GM18907 (cell line): ENCODE measurements around the gene EBP.
"Not testable (repeated sequence)": the region's sequence is repeated elsewhere in the genome, so short reads cannot be mapped to it uniquely, and the experiment has no call there.

ENCODE experiments used
- ATAC-seq: cut with Tn5 transposase; IDR thresholded peaks from one replicate; pipeline ENCODE4 v1.9.1; 2021; ENCODE audit warnings: mild to moderate bottlenecking, moderate library complexity; ENCODE audit not compliant: unreplicated experiment

The EBP gene

GRCh38 chrX:48492293-48492910 lies 29.2 kb upstream of the EBP start:
- ATAC-seq, result no peak

GRCh38 chrX:48493890-48494364 lies 27.7 kb upstream of the EBP start:
- ATAC-seq, result no peak

- no peak for ATAC-seq
Observed at GRCh38 chrX:48496660-48497059, 24.9 kb upstream of the EBP start.

- no peak for ATAC-seq
Observed at GRCh38 chrX:48497871-48498270, 23.7 kb upstream of the EBP start.

- ATAC-seq, result no peak
Observed at GRCh38 chrX:48498374-48498809, 23.2 kb upstream of the EBP start.

- no peak for ATAC-seq
Observed at GRCh38 chrX:48504261-48504660, 17.3 kb upstream of the EBP start.

GRCh38 chrX:48505481-48505880 lies 16.1 kb upstream of the EBP start:
- no peak for ATAC-seq

GRCh38 chrX:48507246-48507645 lies 14.4 kb upstream of the EBP start:
- ATAC-seq, result no peak

- ATAC-seq, result peak; percentile 73
Observed at GRCh38 chrX:48508400-48509244, 13.0 kb upstream of the EBP start, which contains the start of gene PORCN. Gene PORCN, plus strand, starts transcription at chrX:48508992. Its CDS starts 829 bp downstream, at chrX:48509821.

- ATAC-seq, result peak; percentile 16
Observed at GRCh38 chrX:48509245-48509590, 12.4 kb upstream of the EBP start.

GRCh38 chrX:48509619-48510018 lies 12.0 kb upstream of the EBP start:
- no peak for ATAC-seq

GRCh38 chrX:48511560-48511959 lies 10.0 kb upstream of the EBP start:
- ATAC-seq, result no peak

- ATAC-seq, result no peak
Observed at GRCh38 chrX:48512371-48512935, 9.2 kb upstream of the EBP start.

GRCh38 chrX:48513670-48514069 lies 7.9 kb upstream of the EBP start:
- ATAC-seq, result no peak

- ATAC-seq, result no peak
Observed at GRCh38 chrX:48514126-48514806, 7.3 kb upstream of the EBP start.

GRCh38 chrX:48514868-48515460 lies 6.6 kb upstream of the EBP start:
- no peak for ATAC-seq

GRCh38 chrX:48515842-48516241 lies 5.8 kb upstream of the EBP start:
- ATAC-seq, result no peak

- ATAC-seq, result no peak
Observed at GRCh38 chrX:48516285-48516684, 5.3 kb upstream of the EBP start.

GRCh38 chrX:48516987-48517386 lies 4.6 kb upstream of the EBP start:
- no peak for ATAC-seq

- not testable (repeated sequence) for ATAC-seq
Observed at GRCh38 chrX:48519481-48519880, 2.1 kb upstream of the EBP start.

GRCh38 chrX:48520455-48520854 lies 1.2 kb upstream of the EBP start:
- ATAC-seq, result no peak
